SU-DHL-6 (cell line): ENCODE data around the gene FAM3C.

ENCODE experiments used
- H2AFZ ChIP-seq: fragments of 200-600 bp; sonication (generic); 2 replicates; pipeline ENCODE4 v1.6.1; 2014; ENCODE audit warnings: low read depth, mild to moderate bottlenecking, moderate library complexity, mixed read lengths, antibody characterized with exemption, low read length; ENCODE audit not compliant: severe bottlenecking
- H3F3A ChIP-seq: fragments of 200-600 bp; shearing (Covaris generic); 2 replicates; pipeline ENCODE4 v1.6.0; 2016; ENCODE audit warnings: antibody characterized with exemption, mild to moderate bottlenecking; ENCODE audit not compliant: insufficient read depth
- H3K27ac ChIP-seq: fragments of 200-600 bp; sonication (generic); 2 replicates; pipeline ENCODE4 v1.5.1; 2016; ENCODE audit warnings: low read depth, mild to moderate bottlenecking, low read length, moderate library complexity, mixed read lengths
- H3K27me3 ChIP-seq: fragments of 200-600 bp; sonication (generic), shearing (Covaris generic); 2 replicates; pipeline ENCODE4 v1.6.0; 2014; ENCODE audit warnings: mild to moderate bottlenecking, low read length
- H3K36me3 ChIP-seq: fragments of 200-600 bp; sonication (generic); 2 replicates; pipeline ENCODE4 v1.6.1; 2014; ENCODE audit warnings: mild to moderate bottlenecking, low read length, mixed read lengths
- H3K4me2 ChIP-seq: fragments of 300-600, 200-600 bp; shearing (Covaris generic), sonication (generic); 2 replicates; pipeline ENCODE4 v1.6.0; 2014; ENCODE audit warnings: low read length, low read depth, mild to moderate bottlenecking; ENCODE audit not compliant: poor library complexity, severe bottlenecking
- H3K4me3 ChIP-seq: fragments of 200-600 bp; sonication (generic); 2 replicates; pipeline ENCODE4 v1.5.1; 2014; ENCODE audit warnings: antibody characterized with exemption, low read length, mild to moderate bottlenecking, mixed read lengths; ENCODE audit not compliant: insufficient read depth, poor library complexity, severe bottlenecking
- H3K79me2 ChIP-seq: fragments of 200-600 bp; sonication (generic); 2 replicates; pipeline ENCODE4 v1.6.1; 2014; ENCODE audit warnings: mild to moderate bottlenecking, low read length, moderate library complexity; ENCODE audit not compliant: insufficient read depth
- H3K9ac ChIP-seq: fragments of 200-600 bp; sonication (generic); 2 replicates; pipeline ENCODE4 v1.7.0; 2014; ENCODE audit warnings: mild to moderate bottlenecking, low read length
- H3K9me2 ChIP-seq: fragments of 200-600 bp; sonication (generic); replicated peaks from 2 replicates; pipeline ENCODE4 v1.6.1; 2014; ENCODE audit warnings: low read length; ENCODE audit not compliant: insufficient read depth
- H3K9me3 ChIP-seq: fragments of 200-600 bp; sonication (generic); 2 replicates; pipeline ENCODE4 v1.6.1; 2014; ENCODE audit warnings: low read length, mixed read lengths; ENCODE audit not compliant: insufficient read depth
- H4K20me1 ChIP-seq: fragments of 200-600 bp; sonication (generic); 2 replicates; pipeline ENCODE4 v1.6.1; 2014; ENCODE audit warnings: low read depth, mild to moderate bottlenecking, antibody characterized with exemption, low read length, moderate library complexity, mixed read lengths
- EZH2phosphoT487 ChIP-seq: fragments of 200-600 bp; sonication (generic), shearing (Covaris generic); conservative IDR thresholded peaks from 2 replicates; pipeline ENCODE4 v1.6.1; 2018; ENCODE audit warnings: mild to moderate bottlenecking, antibody characterized with exemption, low read length, moderate library complexity, mixed read lengths
- TF ChIP-seq, protein P1 (sequence below): fragments of 200-600 bp; sonication (generic); IDR thresholded peaks from one replicate; pipeline ENCODE4 v1.5.1; 2017; ENCODE audit warnings: antibody characterized with exemption, mild to moderate bottlenecking, low read length, moderate library complexity; ENCODE audit not compliant: insufficient read depth, poor library complexity, severe bottlenecking

The FAM3C gene

DNA sequence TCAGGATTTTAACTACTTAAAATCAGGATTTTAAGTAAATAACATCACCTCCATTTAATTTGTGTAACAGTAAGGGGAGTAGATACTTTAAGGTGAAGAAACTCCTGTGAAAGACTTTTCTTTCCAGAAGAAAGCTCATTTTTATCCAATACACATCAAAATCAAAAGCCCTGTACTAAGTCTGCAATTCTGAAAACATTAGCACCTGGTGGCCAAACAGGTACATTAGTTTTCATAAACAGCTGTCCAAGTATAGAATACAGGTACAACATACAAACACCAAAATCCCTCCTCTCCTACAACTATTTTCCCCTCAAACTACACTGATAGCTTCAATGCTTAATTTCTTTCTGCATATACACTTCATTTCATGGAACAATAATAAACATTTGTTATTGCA is 22.9 kb downstream of the FAM3C start:
- Histone ChIP-seq H3K9me3 (peaks cover 6% of the 10 kb centered on the region; the same call in 1 of the 2 replicates), H3K27me3 (no peaks in the 10 kb centered on the region), H3K9ac (peak overlapping the region; percentile 13; the same call in 1 of the 2 replicates), H3K79me2 (no peaks in the 10 kb centered on the region; the same call in 1 of the 2 replicates), H3K4me2 (peak overlapping the region; percentile 77), H3K27ac (peak overlapping the region; percentile 83), H3K36me3 (peaks cover 28% of the 10 kb centered on the region), H4K20me1 (no peaks in the 10 kb centered on the region), H3K9me2 (no peaks in the 10 kb centered on the region), H2AFZ (no peak overlapping the region), H3K4me3 (peak overlapping the region; percentile 38), H3F3A (peaks cover 62% of the 10 kb centered on the region)
- TF ChIP-seq EZH2phosphoT487: no peak
- TF ChIP-seq, protein P1, sequence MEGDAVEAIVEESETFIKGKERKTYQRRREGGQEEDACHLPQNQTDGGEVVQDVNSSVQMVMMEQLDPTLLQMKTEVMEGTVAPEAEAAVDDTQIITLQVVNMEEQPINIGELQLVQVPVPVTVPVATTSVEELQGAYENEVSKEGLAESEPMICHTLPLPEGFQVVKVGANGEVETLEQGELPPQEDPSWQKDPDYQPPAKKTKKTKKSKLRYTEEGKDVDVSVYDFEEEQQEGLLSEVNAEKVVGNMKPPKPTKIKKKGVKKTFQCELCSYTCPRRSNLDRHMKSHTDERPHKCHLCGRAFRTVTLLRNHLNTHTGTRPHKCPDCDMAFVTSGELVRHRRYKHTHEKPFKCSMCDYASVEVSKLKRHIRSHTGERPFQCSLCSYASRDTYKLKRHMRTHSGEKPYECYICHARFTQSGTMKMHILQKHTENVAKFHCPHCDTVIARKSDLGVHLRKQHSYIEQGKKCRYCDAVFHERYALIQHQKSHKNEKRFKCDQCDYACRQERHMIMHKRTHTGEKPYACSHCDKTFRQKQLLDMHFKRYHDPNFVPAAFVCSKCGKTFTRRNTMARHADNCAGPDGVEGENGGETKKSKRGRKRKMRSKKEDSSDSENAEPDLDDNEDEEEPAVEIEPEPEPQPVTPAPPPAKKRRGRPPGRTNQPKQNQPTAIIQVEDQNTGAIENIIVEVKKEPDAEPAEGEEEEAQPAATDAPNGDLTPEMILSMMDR: no peak

DNA sequence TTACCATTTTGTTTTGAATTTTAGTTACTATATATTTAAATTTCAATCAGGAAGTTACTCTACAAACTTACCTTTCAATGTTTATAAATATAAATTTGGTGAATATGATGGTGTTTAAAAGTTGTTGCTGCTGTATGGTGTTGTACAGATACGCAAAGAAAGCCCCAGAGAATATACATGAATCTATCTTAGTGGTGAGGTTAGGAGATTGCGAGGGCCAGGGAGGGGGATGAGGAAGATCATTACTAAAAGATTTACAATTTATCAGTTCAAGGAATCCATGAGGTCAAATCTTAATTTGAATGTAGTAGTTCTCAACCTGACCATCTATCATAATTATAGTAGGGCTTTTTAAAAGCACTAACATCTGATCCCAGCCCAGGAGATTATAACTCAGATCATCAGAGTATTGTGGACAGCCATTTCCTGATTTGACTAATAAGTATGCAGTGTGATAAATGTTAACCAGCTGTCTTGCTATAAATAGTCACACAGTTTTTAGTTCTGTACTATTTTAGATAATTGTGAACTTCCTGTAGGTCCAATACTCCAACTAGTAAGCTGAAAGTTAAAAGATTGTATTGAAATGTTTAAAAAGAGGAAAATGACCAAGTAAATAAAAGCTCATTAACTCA is 23.6 kb downstream of the FAM3C start:
- Histone ChIP-seq H3K27ac (peak overlapping the region; percentile 83), H3K9ac (peak overlapping the region; percentile 13; the same call in 1 of the 2 replicates), H3F3A (peaks cover 69% of the 10 kb centered on the region), H4K20me1 (no peaks in the 10 kb centered on the region), H3K36me3 (peaks cover 22% of the 10 kb centered on the region), H3K9me3 (no peaks in the 10 kb centered on the region), H3K9me2 (no peaks in the 10 kb centered on the region), H3K27me3 (no peaks in the 10 kb centered on the region), H3K4me3 (peak overlapping the region; percentile 38), H3K79me2 (no peaks in the 10 kb centered on the region; the same call in 1 of the 2 replicates), H2AFZ (no peak overlapping the region), H3K4me2 (peak overlapping the region; percentile 77)
- no peak for TF ChIP-seq EZH2phosphoT487
- TF ChIP-seq, protein P1: no peak

DNA sequence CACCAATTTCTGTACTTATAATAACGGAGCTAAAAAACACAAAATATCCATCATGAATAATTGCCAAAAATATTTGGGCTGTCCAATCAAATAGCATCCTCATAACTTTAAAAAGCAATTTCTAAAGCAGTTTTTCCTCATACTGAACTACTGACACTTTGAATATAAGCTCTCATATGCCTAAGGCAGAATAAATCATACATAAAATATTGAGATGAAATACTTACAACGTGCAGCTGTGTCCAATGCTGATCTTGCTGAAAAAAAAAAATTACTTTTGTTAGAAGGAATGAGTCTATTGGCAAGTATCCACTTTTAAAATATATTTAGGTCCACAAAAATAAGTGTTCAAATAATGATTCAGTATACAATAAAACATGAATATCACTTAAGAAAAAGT is 24.2 kb downstream of the FAM3C start:
- peaks cover 18% of the 10 kb centered on the region for H3K36me3 ChIP-seq
- H3F3A ChIP-seq: peaks cover 69% of the 10 kb centered on the region
- H3K27ac ChIP-seq: peak overlapping the region; percentile 83
- peak overlapping the region; percentile 38 for H3K4me3 ChIP-seq
- H3K4me2 ChIP-seq: peak overlapping the region; percentile 77
- H2AFZ ChIP-seq: no peak overlapping the region
- no peaks in the 10 kb centered on the region for H3K9me3 ChIP-seq
- TF ChIP-seq, protein P1: no peak
- TF ChIP-seq EZH2phosphoT487: no peak
- peak overlapping the region; percentile 6; the same call in 1 of the 2 replicates for H3K9ac ChIP-seq
- H3K79me2 ChIP-seq: no peaks in the 10 kb centered on the region; the same call in 1 of the 2 replicates
- H4K20me1 ChIP-seq: no peaks in the 10 kb centered on the region
- no peaks in the 10 kb centered on the region for H3K27me3 ChIP-seq
- no peaks in the 10 kb centered on the region for H3K9me2 ChIP-seq
